Fibroblast of mammary gland (primary cell): ENCODE measurements around the gene PBX1.

Source experiments
- DNase-seq: peaks from one replicate; pipeline ENCODE4 v3.0.0-alpha.2; 2010; ENCODE audit warnings: low read depth
- H3K4me3 ChIP-seq: 2 replicates; pipeline ENCODE4 v1.5.1; 2011; ENCODE audit warnings: low read depth, mild to moderate bottlenecking, low read length, moderate library complexity; ENCODE audit not compliant: control insufficient read depth
- CTCF ChIP-seq: conservative IDR thresholded peaks from 2 replicates; pipeline ENCODE4 v1.5.1; 2011; ENCODE audit warnings: low read depth, low read length, inconsistent platforms; ENCODE audit not compliant: control insufficient read depth, insufficient read depth

The PBX1 gene

DNA sequence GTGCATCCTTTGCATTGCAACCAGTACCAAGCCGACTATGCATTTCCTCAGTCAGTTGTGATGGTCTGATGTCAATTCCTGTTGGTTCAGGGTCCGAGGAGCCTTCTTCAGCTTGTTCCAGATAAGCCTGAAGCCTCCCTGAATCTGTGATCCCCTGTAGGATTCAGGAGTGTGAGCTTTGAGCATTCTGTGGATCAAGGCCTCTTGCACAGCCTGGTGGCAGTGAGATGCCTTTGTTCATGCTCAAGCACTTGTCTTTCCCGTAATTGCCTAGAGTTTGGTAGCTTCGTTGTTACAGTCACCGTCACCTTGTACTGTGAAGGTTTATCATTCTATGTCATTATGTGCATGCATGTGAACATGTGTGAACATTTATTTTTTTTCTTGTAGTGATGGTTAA is 103.5 kb downstream of the PBX1 start:
- H3K4me3 ChIP-seq: no peak overlapping the region
- TF ChIP-seq CTCF: no peak
- no peak for DNase-seq

- DNase-seq: no peak
- no peak overlapping the region for H3K4me3 ChIP-seq
- no peak for TF ChIP-seq CTCF
Measured at GRCh38 chr1:164662955-164663354, 104.0 kb downstream of the PBX1 start.

- no peak for TF ChIP-seq CTCF
- no peak overlapping the region for H3K4me3 ChIP-seq
- DNase-seq: no peak
Measured at GRCh38 chr1:164664127-164664526, 105.1 kb downstream of the PBX1 start.

DNA sequence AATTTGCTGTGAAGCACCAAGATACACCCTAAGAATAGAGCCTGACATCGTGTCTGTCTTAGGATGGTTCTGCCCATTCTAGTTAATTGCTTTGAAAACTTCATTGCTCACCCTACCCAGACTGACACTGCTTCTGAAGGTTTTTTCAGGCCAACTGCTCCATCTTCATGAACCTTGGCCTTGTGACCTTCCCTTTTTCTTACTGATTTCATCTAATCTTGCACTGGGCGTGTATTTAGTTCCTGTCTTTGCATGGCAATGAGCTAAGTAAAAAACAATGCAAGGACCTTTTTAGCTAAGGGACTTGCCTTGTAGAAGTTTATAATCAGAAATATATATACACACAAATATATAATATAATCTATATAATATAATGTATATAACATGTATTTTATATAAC is 108.0 kb downstream of the PBX1 start:
- no peak for TF ChIP-seq CTCF
- no peak for DNase-seq

GRCh38 chr1:164667600-164667999 is 108.6 kb downstream of the PBX1 start:
- H3K4me3 ChIP-seq: no peak overlapping the region
- DNase-seq: no peak
- TF ChIP-seq CTCF: no peak

More for the DNA sequence above, 108.0 kb downstream of the PBX1 start:
- H3K4me3 ChIP-seq: no peak overlapping the region

DNA sequence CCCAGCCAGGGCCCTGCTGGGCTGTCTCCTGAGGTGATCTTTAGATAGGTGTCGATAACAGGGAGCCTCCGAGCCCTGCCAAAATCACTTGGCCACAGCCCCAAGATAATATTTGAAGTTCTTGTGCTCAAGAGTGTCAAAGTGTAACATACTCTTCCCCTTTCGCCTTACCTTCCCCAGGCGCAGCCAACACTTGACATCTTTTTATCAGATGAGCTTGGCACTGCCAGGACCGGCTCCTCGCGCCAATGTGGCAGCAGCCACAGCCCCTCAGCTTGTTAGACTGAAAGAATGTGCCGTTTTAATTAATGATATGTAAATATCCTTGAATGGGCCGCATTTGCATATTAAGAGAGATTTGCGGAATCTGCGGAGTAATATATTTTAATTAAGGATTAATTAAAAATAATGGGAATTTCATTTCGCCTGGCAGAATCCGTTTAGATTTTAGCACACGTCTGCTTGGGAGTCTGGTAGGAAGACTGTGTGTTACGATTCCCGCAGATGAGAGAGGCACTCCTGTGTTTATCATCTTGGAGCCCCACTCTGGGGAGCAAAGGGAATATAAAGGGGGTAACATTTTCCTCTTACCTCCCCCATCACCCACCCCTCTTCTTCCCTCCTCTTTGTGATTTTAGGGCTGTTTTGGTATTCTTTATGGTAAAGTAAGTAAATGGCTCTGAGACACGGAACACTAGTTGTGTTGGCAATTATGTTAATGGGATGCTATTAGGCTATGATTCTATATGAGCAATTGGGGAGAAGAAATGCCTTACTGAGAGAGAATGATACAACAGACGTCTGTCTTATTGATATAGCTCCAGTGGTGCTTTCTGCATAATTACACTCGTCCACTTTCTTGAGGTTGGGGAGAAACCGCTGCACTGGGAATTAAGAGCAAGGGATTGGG is 109.8 kb downstream of the PBX1 start:
- TF ChIP-seq CTCF: no peak
- no peak overlapping the region for H3K4me3 ChIP-seq
- no peak for DNase-seq
